GM23338 (cell line): Measurements from ENCODE around the gene STARD3. TPM values are rescaled to one million over a fixed set of nuclear protein-coding genes. Genes with fewer than 3 reads are reported as not detected.

Experiments
- ATAC-seq: fragments of 200-7000 bp; cut with Tn5 transposase; 3 replicates; pipeline ENCODE4 v1.9.1; 2020
- DNase-seq: peaks from one replicate; pipeline ENCODE4 v3.0.0-alpha.2; 2015; ENCODE audit warnings: low spot score
- H2AFZ ChIP-seq: fragments of 200-600 bp; sonication (generic); 2 replicates; pipeline ENCODE4 v1.8.0; 2016; ENCODE audit warnings: antibody characterized with exemption, mild to moderate bottlenecking, moderate library complexity
- H3F3A ChIP-seq: fragments of 200-600 bp; sonication (generic); replicated peaks from 2 replicates; pipeline ENCODE4 v1.8.0; 2017; ENCODE audit warnings: antibody characterized with exemption, mixed run types, low read depth
- H3K27ac ChIP-seq: fragments of 200-600 bp; sonication (generic); 2 replicates; pipeline ENCODE4 v1.6.1; 2016; ENCODE audit warnings: low read depth
- H3K27me3 ChIP-seq: fragments of 200-600 bp; sonication (generic); 2 replicates; pipeline ENCODE4 v1.8.0; 2016; ENCODE audit warnings: mild to moderate bottlenecking, mixed run types, moderate library complexity; ENCODE audit not compliant: insufficient read depth
- H3K36me3 ChIP-seq: fragments of 200-600 bp; sonication (generic); 2 replicates; pipeline ENCODE4 v1.8.0; 2016; ENCODE audit warnings: mild to moderate bottlenecking; ENCODE audit not compliant: insufficient read depth
- H3K4me1 ChIP-seq: fragments of 200-600 bp; sonication (generic); 2 replicates; pipeline ENCODE4 v1.8.0; 2016; ENCODE audit warnings: mild to moderate bottlenecking, moderate library complexity; ENCODE audit not compliant: insufficient read depth
- H3K4me2 ChIP-seq: fragments of 200-600 bp; sonication (generic); 2 replicates; pipeline ENCODE4 v1.7.1; 2017; ENCODE audit warnings: mixed run types
- H3K4me3 ChIP-seq: fragments of 200-600 bp; sonication (generic); 2 replicates; pipeline ENCODE4 v1.6.1; 2016; ENCODE audit warnings: mixed run types
- H3K79me2 ChIP-seq: fragments of 200-600 bp; sonication (generic); replicated peaks from 2 replicates; pipeline ENCODE4 v1.8.0; 2017; ENCODE audit warnings: mild to moderate bottlenecking; ENCODE audit not compliant: insufficient read depth
- H3K9me2 ChIP-seq: fragments of 200-600 bp; sonication (generic); 2 replicates; pipeline ENCODE4 v1.8.0; 2017; ENCODE audit not compliant: insufficient read depth
- H4K20me1 ChIP-seq: fragments of 200-600 bp; sonication (generic); replicated peaks from 2 replicates; pipeline ENCODE4 v1.8.0; 2017; ENCODE audit warnings: mild to moderate bottlenecking; ENCODE audit not compliant: insufficient read depth
- H3K27ac Mint-ChIP-seq: 2 replicates; pipeline ENCODE4 v1.8.0; 2020; ENCODE audit warnings: inconsistent platforms, mild to moderate bottlenecking, moderate library complexity, mixed read lengths
- H3K27me3 Mint-ChIP-seq: 3 replicates; pipeline ENCODE4 v1.8.0; 2022; ENCODE audit warnings: low read depth, mild to moderate bottlenecking, moderate library complexity, mixed read lengths, inconsistent platforms; ENCODE audit not compliant: insufficient read depth, poor library complexity
- H3K36me3 Mint-ChIP-seq: 3 replicates; pipeline ENCODE4 v1.8.0; 2021; ENCODE audit warnings: low read depth, mild to moderate bottlenecking, inconsistent platforms, moderate library complexity, mixed read lengths
- H3K4me1 Mint-ChIP-seq: 3 replicates; pipeline ENCODE4 v1.8.0; 2020; ENCODE audit warnings: mild to moderate bottlenecking, inconsistent platforms, mixed read lengths
- H3K4me3 Mint-ChIP-seq: 3 replicates; pipeline ENCODE4 v1.8.0; 2021; ENCODE audit warnings: moderate library complexity, mild to moderate bottlenecking, inconsistent platforms, mixed read lengths
- H3K9me3 Mint-ChIP-seq: 3 replicates; pipeline ENCODE4 v1.8.0; 2020; ENCODE audit warnings: moderate library complexity, mild to moderate bottlenecking, inconsistent platforms, mixed read lengths
- CREB1 ChIP-seq: fragments of 250-450 bp; sonication (Bioruptor Pico); IDR thresholded peaks from 2 replicates; pipeline ENCODE4 v1.5.0; 2020; ENCODE audit warnings: low read depth, mild to moderate bottlenecking, moderate library complexity
- CTCF ChIP-seq, 2 experiments: fragments of 200-600 bp in 1 of 2; sonication (generic) in 1 of 2; conservative IDR thresholded peaks; 2 replicates each; pipeline versions ENCODE4 v1.5.1 to v1.6.1; 2016 to 2017; ENCODE audit warnings: antibody characterized with exemption in 2 of 2, low read depth in 2 of 2, mild to moderate bottlenecking in 2 of 2, moderate library complexity in 1 of 2
- ETS1 ChIP-seq: IDR thresholded peaks from 2 replicates; pipeline ENCODE4 v1.6.1; 2016; ENCODE audit warnings: antibody characterized with exemption
- EZH2 ChIP-seq: fragments of 200-600 bp; sonication (generic); IDR thresholded peaks from one replicate; pipeline ENCODE4 v1.8.0; 2017; ENCODE audit warnings: antibody characterized with exemption, mild to moderate bottlenecking, low read depth; ENCODE audit not compliant: unreplicated experiment
- EZH2phosphoT487 ChIP-seq: fragments of 200-600 bp; sonication (generic); IDR thresholded peaks from one replicate; pipeline ENCODE4 v1.8.1; 2018; ENCODE audit warnings: antibody characterized with exemption; ENCODE audit not compliant: unreplicated experiment
- JUNB ChIP-seq: IDR thresholded peaks from one replicate; pipeline ENCODE4 v1.6.1; 2016; ENCODE audit warnings: antibody characterized with exemption; ENCODE audit not compliant: unreplicated experiment
- NANOG ChIP-seq: IDR thresholded peaks from 2 replicates; pipeline ENCODE4 v1.6.1; 2016; ENCODE audit warnings: antibody characterized with exemption, borderline replicate concordance
- POLR2AphosphoS5 ChIP-seq: IDR thresholded peaks from 2 replicates; pipeline ENCODE4 v1.6.1; 2016; ENCODE audit warnings: antibody characterized with exemption, low read depth
- REST ChIP-seq: IDR thresholded peaks from one replicate; pipeline ENCODE4 v1.6.1; 2018; ENCODE audit warnings: antibody characterized with exemption; ENCODE audit not compliant: unreplicated experiment
- STAT1 ChIP-seq: IDR thresholded peaks from one replicate; pipeline ENCODE4 v1.6.1; 2016; ENCODE audit warnings: antibody characterized with exemption; ENCODE audit not compliant: unreplicated experiment
- ZNF114 ChIP-seq: fragments of 250-450 bp; sonication (Bioruptor Pico); IDR thresholded peaks from 2 replicates; pipeline ENCODE4 v1.5.0; 2020; ENCODE audit warnings: mild to moderate bottlenecking, moderate library complexity
- ZNF331 ChIP-seq: fragments of 250-450 bp; sonication (Bioruptor Pico); IDR thresholded peaks from 2 replicates; pipeline ENCODE4 v1.5.0; 2020; ENCODE audit warnings: low read depth, mild to moderate bottlenecking, moderate library complexity
- ZNF462 ChIP-seq: fragments of 250-450 bp; sonication (Bioruptor Pico); IDR thresholded peaks from 2 replicates; pipeline ENCODE4 v1.5.0; 2020; ENCODE audit warnings: mild to moderate bottlenecking, moderate library complexity
- polyA plus RNA-seq: library from polyadenylated mRNA; unstranded; fragments of >200 nt; fragmentation: Nextera tagmentation; extraction: Ambion mirVana; gene quantifications from 2 replicates; pipeline ENCODE4 v1.2.1, GENCODE V29; 2016
- total RNA-seq: library from RNA; depleted of rRNA; stranded (reverse); fragments of >200 nt; shearing (Covaris generic); gene quantifications from 2 replicates; pipeline ENCODE4 v1.2.3, GENCODE V29; 2014

STARD3 gene
- total and polyA plus RNA-seq, 2 experiments from 2014 or later, result 26.4 to 53.3 TPM

GRCh38 chr17:39641097-39641496 is 4.2 kb downstream of the STARD3 start:
- H3K27ac ChIP-seq, result no peak overlapping the region
- TF ChIP-seq EZH2phosphoT487 (no peak), JUNB (no peak), STAT1 (no peak), CTCF (conservative IDR thresholded peaks at IDR 0.05; ENCODE audit: low read depth in 2 of 2) (no peak), NANOG (no peak), ZNF331 (CRISPR knock-in tag) (no peak), EZH2 (no peak), POLR2AphosphoS5 (no peak), CREB1 (CRISPR knock-in tag) (no peak), ETS1 (no peak), ZNF114 (CRISPR knock-in tag) (no peak), REST (no peak), ZNF462 (CRISPR knock-in tag) (no peak)
- peaks cover 72% of the 10 kb centered on the region for H3K4me1 Mint-ChIP-seq
- H2AFZ ChIP-seq, result no peak overlapping the region
- peaks cover 29% of the 10 kb centered on the region; the same call in 1 of the 2 replicates for H3F3A ChIP-seq
- H3K4me2 ChIP-seq, result no peak overlapping the region
- no peaks in the 10 kb centered on the region for H3K27me3 ChIP-seq
- H3K9me2 ChIP-seq, result no peaks in the 10 kb centered on the region
- H3K79me2 ChIP-seq, result peaks cover 69% of the 10 kb centered on the region
- DNase-seq (no peak), ATAC-seq (no peak)
- H3K9me3 Mint-ChIP-seq, result no peaks in the 10 kb centered on the region
- peaks cover 55% of the 10 kb centered on the region for H3K4me1 ChIP-seq
- peaks cover 23% of the 10 kb centered on the region for H3K27me3 Mint-ChIP-seq
- H3K36me3 ChIP-seq, result no peaks in the 10 kb centered on the region
- no peaks in the 10 kb centered on the region; the same call in 1 of the 3 replicates for H3K36me3 Mint-ChIP-seq
- peaks cover 22% of the 10 kb centered on the region for H4K20me1 ChIP-seq
- H3K4me3 Mint-ChIP-seq, result no peak overlapping the region; the same call in 2 of the 3 replicates
- H3K27ac Mint-ChIP-seq, result no peak overlapping the region
- H3K4me3 ChIP-seq, result no peak overlapping the region
